Myocyte (in vitro differentiated cells): ENCODE data around the gene DLGAP1. TPM values are rescaled to one million over a fixed set of nuclear protein-coding genes. Genes with fewer than 3 reads are reported as not detected.
"Not testable (repeated sequence)": the region's sequence is repeated elsewhere in the genome, so short reads cannot be mapped to it uniquely, and the experiment has no call there.

Source experiments
- DNase-seq: peaks from one replicate; pipeline ENCODE4 v3.0.0-alpha.2; 2012; ENCODE audit warnings: low read depth
- total RNA-seq: library from RNA; depleted of rRNA; stranded (reverse); fragments of >200 nt; gene quantifications from 2 replicates; pipeline ENCODE4 v1.2.3, GENCODE V29; 2014

Gene DLGAP1
- total RNA-seq, 1 donor from 2014 or later: 0.75 TPM

DNA sequence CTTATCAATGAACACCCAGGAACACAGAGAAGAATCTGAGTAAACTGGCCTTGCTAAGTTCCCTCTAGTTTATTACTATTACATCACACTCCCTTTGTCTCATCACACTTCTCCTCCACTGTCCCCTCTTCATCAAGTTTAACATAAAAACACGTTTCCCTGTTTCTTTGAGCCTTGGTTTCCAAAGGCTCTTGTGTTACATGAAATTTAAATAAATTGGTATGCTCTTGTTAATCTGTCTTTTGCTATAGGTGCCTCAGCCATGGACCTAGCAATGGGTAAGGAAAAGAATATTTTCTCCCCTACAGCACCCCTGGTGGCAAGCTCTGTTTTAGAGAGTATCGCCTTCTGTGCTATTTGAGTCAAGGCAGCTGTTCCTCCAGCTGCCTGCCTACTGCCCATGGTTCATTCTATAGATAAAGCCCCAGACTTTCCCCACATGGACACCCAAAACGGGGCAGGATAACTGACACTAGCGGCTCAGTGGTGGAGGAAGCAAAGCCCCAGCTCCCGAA lies 973.4 kb downstream of the DLGAP1 start:
- peak; percentile 68 for DNase-seq

DNA sequence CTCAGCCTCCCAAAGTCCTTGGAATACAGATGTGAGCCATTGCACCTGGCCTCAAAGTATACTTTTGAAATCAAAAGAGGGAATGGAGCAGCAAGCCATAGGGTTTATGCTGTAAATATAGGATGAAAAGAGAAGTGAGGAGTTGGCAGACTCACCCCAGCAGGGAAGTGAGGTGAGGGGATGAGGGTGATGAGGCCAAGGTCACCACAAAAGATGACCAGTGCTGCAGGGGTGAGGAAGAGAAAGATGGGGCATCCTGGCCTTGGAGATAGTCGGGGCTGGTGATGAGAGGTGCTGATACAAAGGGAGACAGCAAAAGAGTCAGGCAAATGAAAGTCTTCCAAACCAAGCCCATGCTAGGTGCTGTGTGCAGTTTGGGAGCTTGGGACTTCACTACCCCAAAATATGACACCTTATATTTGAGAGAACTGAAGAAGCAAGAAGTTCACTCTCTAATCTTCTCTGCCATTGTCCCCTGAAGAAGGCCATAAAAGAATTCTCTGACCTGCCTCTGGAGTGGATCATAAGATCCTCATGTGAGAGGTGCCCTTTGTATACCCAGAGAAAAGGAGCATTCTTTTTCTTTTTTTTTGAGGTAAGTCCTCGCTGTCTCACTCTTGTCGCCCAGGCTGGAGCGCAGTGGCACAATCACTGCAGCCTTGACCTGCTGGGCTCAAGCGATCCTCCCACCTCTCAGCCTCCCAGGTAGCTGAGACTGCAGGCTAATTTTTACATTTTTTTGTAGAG lies 974.1 kb downstream of the DLGAP1 start:
- DNase-seq: no peak

DNA sequence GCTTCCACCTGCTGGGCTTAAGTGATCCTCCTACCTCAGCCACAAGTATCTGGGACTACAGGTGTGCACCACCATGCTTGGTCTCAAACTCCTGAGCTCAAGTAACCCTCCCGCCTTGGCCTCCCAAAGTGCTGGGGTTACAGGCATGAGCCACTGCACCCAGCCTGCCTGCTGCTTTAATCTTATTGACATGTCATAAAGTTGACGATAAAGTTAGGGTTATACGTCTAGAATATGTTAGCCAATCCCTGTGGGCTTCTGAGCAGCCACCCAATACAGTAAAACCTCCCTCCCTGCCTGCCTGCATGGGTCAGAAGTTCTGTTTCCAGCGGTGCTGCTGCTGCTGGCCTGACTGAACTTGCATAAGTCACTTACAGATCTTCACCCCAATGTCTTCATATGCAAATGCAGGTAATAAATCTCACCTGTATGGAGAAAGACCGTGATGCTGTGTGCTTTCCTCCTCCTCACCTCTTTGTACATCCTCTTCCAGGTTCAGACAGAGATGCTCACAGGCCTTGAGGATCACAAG lies 975.1 kb downstream of the DLGAP1 start:
- DNase-seq: no peak

DNA sequence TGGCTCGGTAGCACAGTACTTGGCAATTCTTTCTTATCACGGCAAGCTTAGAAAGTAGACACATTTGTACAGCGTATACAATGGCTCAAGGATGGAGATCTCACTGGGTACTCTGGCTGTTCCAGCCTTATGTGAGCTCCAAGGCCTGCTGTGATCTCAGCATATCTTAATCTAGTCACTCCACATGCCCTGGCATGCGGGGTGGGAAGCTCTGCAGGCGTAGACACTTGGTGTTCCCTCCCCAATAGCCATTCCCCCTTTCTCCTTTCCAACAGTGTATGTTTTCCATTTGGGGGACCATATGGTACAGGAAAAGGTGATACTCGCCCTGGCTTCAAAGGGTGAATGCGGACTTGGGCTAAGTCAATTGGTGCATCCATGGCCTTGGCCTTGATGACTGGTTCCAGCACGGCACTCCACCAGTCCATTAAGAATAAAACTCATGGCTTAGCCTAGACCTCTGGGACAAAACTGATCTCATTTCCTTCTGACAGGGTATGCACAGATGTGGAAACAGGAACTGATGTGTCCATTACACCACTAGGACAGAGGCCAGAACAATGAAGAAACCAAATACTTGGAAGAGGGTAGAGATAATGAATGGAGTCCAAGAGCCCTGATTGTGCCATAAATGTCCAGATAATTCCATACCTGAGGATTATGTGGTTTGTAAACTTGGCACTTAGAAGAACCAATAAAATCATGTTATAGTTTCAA lies 976.7 kb downstream of the DLGAP1 start:
- no peak for DNase-seq

DNA sequence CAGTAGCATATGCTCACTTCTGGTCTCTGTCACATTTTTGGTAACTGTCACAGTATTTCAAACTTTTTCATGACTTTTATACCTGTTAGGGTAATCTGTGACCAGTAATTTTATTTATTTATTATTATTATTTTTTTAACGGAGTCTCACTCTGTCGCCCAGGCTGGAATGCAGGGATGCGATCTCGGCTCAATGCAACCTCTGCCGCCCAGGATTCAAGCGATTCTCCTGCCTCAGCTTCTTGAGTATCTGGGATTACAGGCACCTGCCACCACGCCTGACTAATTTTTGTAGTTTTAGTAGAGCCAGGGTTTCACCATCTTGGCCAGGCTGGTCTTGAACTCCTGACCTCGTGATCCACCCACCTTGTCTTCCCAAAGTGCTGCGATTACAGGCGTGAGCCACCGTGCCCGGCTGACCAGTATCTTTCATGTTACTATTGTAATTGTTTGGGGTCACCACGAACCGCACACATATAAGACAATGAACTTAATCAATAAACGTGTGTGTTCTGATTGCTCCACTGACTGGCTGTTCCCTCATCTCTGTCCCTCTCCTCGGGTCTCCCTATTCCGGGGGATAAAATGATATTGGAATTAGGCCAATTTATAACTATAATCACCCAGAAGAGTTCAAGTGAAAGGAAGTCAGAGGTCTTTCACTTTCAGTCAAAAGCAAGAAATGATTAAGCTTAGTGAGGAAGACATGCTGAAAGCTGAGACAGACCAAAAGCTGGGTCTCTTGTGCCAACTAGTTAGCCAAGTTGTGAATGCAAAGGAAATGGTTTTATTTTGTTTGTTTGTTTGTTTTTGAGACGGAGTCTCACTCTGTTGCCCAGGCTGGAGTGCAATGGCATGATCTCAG lies 982.2 kb downstream of the DLGAP1 start:
- DNase-seq: no peak

DNA sequence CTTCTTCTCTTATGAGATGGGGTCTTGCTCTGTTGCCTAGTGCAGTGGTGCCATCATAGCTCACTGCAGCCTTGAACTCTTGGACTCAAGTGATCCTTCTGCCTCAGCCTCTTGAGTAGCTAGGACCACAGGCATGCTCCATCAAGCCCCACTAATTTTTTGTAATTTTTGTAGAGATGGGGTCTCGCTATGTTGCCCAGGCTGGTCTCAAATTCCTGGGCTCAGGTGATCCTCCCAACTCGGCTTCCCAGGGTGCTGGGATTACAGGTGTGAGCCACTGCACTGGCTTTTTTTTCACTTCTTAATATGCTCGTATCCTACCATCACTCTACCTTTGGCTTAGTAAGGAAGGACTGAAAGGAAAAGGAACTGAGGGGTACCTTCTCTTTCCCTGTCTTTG lies 983.0 kb downstream of the DLGAP1 start:
- DNase-seq: not testable (repeated sequence)

DNA sequence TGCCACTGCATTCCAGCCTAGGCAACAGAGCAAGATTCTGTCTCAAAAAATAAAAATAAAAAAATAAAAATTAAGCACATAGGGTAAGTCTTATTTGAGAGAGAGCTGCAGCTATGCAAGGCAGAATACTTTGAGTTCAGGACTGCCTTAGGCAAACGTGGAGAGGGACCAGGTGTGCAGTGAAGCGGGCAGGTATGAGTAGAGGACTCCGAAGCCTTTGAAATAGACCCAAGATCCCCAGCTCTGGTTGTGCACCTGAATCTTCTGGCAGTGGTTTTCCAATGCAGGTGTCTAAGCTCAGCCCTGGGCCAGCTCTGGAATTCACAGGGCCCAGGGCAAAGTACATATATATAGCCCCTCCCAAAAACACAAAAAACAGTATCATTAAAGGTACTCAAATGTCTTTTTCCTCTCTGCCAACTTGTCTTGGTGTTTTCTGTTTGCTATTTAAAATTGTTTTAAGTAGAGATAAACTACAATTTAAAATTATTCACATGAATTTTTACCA lies 983.9 kb downstream of the DLGAP1 start:
- no peak for DNase-seq

DNA sequence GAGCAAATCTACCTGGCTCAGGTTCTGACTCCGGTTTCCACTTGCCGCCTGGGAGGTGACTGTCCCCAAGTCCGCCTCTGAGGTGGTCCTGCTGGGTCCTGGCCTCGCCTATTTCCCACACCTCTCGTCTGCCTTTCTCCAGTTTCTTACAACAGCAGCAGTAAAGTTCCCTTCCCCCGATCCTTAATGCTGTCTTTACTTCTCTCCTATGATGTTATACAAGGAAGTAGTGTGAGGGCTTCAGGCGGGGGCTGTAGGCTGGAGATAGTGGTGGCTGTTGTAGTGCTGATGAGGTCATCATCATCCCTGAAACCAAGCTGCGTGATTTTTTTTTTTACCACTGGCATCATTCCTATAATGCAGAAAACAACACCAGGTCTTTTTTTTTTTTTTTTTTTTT lies 986.3 kb downstream of the DLGAP1 start:
- no peak for DNase-seq

DNA sequence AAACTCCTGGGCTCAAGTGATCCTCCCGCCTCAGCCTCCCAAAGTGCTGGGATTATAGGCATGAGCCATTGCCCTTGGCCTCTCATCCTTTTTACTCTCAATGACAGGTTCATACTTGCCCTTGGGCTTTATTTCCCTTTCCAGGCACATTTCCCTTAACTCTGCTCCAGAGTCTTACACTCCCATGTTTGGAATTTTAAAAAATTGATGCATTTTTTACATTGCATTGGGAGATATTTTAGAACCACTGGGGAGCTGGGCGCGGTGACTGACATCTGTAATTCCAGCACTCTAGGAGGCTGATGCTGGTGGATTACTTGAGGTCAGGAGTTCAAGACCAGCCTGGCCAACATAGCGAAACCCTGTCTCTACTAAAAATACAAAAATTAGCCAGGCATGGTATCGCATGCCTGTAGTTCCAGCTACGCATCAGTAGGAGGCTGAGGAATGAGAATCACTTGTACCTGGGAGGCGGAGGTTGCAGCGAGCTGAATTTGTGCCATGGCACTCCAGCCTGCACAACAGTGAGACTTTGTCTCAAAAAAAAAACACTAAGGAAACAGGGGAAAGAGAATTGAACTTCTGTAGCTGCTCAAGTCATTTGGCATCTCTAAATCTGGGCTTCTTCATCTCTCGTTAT lies 986.9 kb downstream of the DLGAP1 start:
- DNase-seq: no peak

DNA sequence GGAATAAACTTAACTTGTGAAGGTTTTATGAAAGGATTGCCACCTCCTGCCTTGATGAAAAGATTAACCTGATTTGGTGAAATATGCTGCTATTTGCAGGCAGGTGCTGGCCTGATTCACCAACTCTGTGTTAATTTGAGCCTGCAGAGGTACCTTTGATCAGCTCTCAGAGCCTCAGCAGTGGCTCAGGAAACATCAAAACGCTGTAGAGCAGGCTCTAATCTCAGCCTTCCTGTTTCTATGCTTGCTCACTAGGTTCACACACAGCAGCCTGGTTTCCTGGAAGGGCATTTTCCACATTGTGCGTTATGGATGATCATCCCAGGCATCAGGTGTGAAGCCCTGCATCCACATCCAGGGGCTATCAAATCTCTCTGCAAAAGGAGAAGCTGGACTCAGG lies 988.2 kb downstream of the DLGAP1 start:
- no peak for DNase-seq

DNA sequence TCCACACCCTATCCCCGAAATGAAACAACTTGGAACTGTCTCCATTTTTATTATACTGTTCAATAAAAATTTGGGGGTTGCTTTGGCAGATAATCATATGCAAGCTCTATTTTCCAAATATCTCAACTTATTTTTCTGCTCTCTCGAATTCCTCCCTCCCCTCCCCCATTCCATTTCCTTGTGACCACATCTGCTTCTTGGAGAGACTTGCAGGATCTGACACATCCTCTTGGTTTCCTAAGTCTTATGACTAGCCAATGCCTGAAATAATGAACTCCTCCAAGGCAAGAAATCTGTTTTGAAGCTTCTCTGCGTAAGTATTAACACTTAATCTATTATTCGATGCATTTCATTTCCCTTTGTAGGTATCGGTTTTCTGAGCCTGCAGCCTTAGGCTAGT lies 989.1 kb downstream of the DLGAP1 start:
- DNase-seq: peak; percentile 57

DNA sequence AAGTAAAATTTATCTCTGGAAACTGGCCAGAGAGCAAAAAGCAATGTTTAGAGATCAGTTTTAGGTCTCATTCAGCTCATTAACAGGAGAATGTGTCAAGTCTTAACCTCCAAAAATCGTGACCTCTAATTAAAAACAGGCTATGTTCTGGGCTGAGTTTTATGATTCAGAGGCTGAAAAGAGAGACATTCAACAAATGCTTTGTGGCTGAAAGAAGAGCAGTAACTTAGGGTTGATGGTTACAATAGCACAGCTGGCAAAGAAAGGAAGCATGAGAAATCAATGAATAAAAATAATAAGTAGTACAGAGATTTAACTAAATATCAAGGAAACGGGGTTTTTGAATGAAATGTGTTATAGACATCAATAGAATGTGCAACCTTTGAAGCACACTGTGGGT lies 992.1 kb downstream of the DLGAP1 start:
- peak; percentile 55 for DNase-seq

DNA sequence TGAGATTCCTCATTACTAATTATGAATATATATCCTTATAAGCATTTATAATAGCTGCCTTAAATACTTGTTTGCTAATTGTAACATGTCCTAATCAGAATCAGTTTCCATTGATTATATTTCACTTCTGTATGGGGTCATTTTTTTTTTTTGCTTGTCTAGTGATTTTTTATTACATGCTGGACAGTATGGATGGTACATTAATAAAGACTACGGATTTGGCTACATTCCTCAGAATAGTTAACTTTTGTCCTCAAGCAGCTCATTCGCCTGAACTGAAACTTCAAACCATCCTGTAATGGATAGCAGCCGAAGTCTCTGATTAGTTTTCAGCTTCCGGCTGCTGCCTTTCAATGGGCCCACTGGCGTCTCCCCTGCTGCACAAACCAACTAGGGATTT lies 993.4 kb downstream of the DLGAP1 start:
- DNase-seq: no peak

DNA sequence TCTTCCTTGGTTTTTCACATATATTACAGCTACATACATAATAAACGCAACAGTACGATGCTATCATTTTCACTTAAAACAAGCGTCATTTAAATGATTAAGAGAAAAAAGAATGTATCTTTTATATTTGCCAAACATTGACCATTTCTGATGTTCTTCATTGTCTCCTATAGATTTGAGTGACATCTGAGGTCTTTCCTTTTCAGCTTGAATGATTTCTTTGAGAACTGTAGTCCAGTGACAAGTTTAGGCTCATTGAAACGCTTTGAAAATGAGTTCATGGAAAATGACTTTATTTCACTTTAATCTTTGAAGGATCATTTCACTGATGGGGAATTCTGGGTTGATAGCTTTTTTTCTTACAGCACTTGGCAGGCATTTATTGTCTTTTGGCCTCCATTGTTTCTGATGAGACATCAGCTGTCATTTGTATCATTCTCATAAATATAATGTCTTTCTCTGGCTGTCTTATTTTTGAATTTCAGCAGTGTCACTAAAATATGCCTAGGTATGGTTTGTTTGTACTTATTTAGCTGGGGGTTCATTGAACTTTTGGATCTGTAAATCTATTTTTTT lies 994.2 kb downstream of the DLGAP1 start:
- DNase-seq: no peak

DNA sequence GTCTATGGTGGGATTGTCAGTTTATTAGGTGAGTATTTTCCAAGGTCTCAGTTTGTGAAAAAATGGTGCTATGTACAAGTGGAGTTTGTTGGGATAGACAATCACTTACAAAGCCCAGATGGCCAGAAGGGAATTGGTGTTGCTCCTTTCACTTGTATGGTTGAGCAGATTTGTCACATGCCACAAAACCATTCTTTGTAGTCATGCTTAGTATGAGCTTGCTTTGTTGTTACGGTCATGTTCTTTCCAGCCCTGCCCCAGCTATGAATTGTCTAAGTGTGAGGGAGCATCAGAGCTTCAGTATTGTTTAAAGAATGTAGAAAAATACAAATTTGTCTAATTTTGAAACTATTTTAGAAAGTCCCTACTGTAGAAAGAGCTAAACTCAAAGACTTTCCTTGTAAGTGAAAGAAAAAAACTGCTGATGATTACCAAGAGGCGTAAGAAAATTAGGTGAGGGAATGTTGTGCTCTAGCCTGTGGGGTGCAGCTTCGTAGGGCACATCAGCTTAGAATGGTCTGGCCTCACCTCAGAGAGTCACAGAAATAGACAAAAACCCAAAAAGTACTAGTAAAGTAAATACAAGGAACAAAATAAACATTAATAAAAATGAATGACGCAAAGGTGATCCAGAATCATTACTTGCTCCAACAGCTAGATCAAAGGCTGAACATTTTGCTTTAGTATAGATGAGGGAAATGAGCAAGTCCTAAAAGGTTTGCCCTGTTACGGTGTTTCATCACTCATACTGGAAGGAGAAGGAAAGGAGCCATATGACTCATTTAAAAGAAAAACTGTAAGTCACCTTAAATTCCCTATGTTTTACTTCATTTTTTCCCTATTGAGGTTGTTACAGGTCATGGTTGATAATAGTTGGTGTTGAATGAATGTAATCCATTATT lies 995.9 kb downstream of the DLGAP1 start:
- DNase-seq: peak; percentile 50

DNA sequence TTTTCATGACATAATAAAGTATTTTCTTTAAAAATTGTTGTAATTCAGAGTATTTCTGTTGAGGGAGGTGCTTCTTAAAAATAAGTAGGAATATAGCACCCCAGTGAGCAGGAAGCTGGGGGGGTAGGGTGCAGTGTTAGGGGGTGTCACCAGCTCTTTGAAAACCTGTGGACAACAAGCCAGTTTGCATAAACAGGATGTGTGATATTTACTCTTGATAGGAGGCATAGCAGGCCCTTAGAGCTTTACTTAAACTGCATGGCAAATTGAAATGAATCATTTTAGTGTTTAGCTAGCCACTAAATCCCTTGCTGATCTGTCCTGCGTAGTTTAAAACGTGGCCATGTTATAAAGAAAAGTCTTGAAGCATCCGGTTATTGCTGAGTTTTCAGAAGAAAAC lies 996.7 kb downstream of the DLGAP1 start:
- DNase-seq: no peak

DNA sequence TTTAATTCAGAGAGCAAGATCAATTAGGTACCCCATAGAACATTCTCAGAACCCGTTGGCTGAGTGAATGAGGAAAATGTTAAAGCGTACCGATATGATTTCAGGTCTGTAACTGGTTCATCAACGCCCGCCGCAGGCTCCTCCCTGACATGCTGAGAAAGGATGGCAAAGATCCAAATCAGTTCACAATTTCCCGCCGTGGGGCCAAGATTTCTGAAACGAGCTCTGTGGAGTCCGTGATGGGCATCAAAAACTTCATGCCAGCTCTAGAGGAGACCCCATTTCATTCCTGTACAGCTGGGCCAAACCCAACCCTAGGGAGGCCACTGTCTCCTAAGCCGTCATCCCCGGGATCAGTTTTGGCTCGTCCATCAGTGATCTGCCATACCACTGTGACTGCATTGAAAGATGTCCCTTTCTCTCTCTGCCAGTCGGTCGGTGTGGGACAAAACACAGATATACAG lies 997.8 kb downstream of the DLGAP1 start:
- no peak for DNase-seq

DNA sequence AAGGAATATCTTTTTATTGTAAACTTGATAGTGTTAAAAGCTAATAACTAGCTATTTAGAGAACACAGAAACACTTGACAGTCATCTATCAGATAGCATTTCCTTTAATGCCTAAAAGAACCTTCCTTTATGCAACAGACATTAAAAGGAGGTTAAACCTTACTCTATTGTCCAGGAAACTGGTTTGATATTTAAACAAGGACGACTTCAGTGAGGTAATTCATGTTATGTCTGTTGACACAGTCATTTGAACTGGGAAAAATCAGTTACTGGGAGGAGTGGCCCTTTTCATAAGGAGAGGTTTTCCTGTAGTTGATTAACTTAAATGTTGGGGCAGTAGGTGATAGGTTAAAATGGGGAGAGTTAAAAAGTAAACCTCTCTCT lies 998.4 kb downstream of the DLGAP1 start:
- DNase-seq: no peak
